Posterior vena cava (tissue), 2 donors: ENCODE data around the gene PLA2G1B. TPM values are rescaled to one million over a fixed set of nuclear protein-coding genes. Genes with fewer than 3 reads are reported as not detected.
"Not testable (repeated sequence)": the region's sequence is repeated elsewhere in the genome, so short reads cannot be mapped to it uniquely, and the experiment has no call there.

Source experiments
- DNase-seq: peaks from one replicate; pipeline ENCODE4 v3.0.0-alpha.2; 2020; ENCODE audit warnings: low spot score
- intact Hi-C, 2 donors: fragments of 100-400 bp; cut with DNase I; formaldehyde crosslinking; loops; one replicate each; pipeline versions ENCODE4 v1.14.1 to v1.14.2; 2022 to 2023
- total RNA-seq, 2 donors: library from RNA; stranded (reverse); fragmentation: NEBNext Ultra II Directional; extraction: Animal tissue kit (Norgen Biotek cat#: 25700); gene quantifications; one replicate each; pipeline ENCODE4 v1.2.1, GENCODE V29; 2021
- donor health status: DM: yes; HTN: yes; CAD: no.
- donor health status: DM: yes; HTN: yes; CAD: no.

The PLA2G1B gene
- total RNA-seq, 2 donors from 2014 or later, result 2.0 TPM; not detected in 1

- DNase-seq, intact Hi-C loops: not testable (repeated sequence)
These were observed 7.9 kb upstream of the PLA2G1B start for GRCh38 chr12:120335447-120335846.

DNA sequence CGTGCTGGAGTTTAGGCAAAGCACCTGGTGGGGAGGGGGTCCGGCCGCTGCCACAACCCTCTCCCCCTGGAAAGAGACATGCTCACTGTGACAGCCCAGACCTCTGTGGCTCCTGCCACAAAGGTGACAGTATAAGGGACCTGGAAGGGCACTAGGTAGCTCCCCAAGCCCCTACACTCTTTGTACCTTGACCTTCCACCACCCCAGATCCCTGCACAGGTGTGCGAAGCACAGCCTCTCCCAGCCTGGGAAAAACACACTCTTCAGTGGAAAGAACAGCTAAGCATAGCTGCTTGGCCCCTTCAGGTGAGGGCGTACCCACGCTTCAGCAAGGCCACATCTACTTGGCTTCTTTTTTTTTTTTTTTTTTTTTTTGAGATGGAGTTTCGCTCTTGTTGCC, 4.9 kb upstream of the PLA2G1B start:
- no peak for DNase-seq
- intact Hi-C loops, result no loop called here

DNA sequence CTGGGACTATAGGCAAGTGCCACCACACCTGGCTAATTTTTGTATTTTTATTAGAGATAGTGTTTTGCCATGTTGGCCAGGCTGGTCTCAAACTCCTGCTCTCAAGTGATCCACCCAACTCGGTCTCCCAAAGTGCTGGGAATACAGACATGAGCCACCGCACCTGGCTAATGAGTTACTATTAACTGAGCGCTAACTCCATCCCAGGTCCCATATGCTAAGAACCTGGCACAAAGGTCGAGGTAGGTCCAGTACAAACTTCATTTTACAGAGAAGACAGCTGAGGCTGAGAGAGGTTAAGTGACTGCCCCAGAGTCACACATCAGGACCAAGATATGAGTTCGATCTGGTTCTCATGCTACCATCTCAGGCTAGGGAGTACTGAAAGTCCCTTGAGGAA, 4.5 kb upstream of the PLA2G1B start:
- intact Hi-C loops, result no loop called here
- no peak for DNase-seq

DNA sequence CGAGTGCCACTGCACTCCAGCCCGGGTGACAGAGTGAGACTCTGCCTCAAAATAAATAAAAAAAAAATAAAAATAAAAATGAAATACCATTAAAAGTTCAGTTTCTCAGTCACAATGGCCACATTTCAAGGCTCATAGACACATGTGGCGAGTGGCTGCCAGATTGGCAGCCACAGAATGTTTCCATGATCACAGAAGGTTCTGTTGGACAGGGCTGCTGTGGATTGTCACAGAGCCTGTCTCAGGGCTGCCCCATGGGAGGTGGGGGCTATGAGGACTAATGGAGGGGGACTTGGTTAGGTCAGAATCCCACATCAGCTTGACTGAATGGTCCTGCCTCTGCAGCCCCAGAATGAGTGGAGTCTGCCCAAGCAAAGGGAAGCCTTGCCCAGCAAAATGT, 3.8 kb upstream of the PLA2G1B start:
- intact Hi-C loops, result no loop called here

DNA sequence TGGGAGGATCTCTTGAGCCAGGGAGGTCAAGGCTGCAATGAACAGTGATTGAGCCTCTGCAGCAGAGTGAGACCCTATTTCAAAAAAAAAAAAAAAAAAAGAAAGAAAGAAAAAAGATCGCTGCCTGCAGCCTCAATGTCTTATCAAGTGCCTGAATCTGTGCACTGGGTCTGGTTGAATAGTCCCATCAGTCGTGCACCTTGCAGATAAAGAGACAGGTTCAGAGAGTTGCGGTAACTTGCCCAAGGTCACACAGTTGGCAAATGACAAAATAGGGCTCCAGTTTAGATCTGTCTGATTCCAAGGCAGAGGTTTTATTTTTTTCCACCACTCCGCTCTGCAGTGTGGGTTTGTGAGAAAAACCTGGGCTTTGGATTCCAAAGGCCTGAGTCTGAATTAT, 649 bp upstream of the PLA2G1B start:
- DNase-seq, result no peak
- intact Hi-C loops, result no loop called here

More for the DNA sequence above, 3.8 kb upstream of the PLA2G1B start:
- DNase-seq, result no peak

DNA sequence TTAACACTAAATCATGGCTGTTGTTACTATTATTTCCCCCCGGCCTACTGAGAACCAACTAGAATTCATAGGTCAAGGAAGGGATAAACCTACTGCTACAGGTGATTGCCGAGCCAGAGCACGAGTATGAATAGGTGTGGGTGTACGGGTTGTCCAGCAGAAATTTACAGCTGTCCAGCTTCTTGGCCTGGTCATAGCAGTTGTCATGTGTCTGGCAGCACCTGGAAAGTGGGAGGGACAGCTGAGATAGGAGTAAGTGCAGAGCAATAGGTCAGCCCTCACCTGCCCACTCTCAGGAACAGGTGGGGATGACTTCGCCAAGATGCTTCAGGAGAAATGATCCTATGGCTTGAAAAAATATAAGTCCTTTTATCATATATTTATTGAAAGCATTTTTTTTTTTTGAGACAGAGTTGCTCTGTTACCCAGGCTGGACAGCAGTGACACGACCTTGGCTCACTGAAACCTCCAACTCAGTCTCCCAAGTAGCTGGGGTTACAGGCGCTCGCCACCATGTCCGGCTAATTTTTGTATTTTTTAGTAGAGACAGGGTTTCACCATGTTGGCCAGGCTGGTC, 2.6 kb downstream of the PLA2G1B start:
- intact Hi-C loops, result no loop called here
- DNase-seq, result no peak

GRCh38 chr12:120323772-120324171, 3.8 kb downstream of the PLA2G1B start:
- DNase-seq, result no peak
- intact Hi-C loops, result no loop called here

DNA sequence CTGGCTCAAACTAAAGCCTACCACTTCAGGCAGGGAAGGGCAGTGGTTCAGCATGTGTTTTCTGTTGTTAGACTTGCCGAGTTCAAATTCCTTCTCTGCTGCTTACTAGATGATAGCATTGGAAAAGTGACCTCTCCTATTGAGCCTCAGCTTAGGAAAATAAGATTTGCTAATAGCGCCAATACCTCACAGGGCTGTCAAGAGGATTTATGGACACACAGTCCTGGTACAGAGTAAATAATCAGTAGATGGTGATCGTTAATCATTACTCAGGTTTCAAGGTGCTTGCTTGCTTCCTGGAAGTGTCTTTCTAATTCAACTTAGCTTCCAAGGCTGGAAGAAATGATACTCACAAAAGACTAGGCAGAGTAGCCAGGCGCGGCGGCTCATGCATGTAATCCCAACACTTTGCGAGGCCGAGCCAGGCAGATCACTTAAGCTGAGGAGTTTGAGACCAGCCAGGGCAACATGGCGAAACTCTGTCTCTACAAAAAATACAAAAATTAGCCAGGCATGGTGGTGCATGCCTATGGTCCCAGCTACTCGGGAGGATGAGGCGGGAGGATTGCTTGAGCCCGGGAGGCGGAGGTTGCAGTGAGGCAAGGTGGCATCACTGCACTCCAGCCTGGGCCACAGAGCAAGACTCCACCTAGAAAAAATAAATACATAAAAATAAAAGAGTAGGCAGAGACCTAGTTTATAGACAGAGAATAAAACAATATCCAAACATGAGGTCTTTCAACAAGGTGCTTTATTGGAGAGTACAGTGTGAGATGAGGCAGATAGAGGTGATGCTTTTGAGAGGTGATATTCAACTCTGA, 6.0 kb downstream of the PLA2G1B start:
- intact Hi-C loops, result no loop called here

GRCh38 chr12:120317224-120318105, 10.1 kb downstream of the PLA2G1B start:
- peak; percentile 100 for DNase-seq
- intact Hi-C loops, result no loop called here

More for the DNA sequence above, 6.0 kb downstream of the PLA2G1B start:
- no peak for DNase-seq

DNA sequence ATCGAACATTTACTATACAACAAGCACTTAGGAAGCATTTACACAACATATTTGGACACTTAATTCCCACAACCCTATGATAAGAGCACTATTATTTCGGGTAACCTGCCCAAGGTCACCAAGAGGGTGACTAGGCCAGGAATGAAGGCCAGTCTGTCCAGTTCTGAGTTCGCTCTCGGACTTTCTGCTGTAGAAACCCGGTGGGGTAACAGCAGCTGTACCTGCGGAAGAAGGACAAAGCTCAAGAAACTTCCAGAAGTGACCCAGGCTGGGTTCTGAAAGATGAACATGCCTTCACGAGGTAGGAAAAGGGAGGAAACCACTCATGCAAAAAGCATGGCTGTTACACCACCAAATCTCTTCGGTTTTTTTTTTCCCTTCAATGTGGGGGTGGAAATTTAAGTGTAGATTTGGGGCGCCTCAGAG, 10.8 kb downstream of the PLA2G1B start:
- no peak for DNase-seq
- intact Hi-C loops, result no loop called here

GRCh38 chr12:120314220-120314619, 13.4 kb downstream of the PLA2G1B start:
- DNase-seq, result no peak
- intact Hi-C loops, result no loop called here

DNA sequence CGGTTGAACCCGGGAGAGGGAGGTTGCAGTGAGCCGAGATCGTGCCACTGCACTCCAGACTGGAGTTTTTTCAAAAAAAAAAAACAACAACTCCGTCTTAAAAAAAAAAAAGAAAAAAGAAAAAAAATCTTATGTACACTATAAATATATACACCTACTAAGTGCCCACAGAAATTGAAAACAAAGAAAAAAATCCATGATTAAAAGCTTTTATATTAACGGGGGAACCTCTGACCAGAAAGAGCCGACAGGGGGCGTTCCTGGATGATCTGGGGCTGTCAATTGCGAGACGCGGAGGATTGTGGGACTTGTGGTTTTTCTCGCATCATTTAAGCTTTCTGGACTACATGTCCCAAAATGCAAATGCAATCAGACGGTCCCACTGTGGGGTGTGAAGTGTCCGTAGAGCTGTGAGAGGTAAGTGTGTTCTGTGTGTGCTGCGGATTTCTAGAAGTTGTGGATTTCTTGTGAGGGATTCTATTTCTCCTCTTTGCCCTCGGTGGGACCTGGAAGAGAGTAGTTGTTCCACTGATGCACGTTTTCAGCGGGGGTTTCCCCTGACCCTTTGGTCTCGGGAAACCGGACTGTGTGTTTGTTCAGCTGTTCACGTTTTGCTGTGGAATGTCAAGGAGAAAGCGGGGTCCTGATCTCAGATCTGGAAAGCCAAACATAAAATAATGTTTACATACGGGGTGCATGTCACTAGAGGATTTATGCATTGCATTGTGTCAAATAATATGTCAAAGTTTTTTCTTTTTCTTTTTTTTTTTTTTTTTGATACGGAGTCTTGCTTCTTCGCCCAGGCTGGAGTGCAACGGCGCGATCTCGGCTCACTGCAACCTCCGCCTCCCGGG, 25.4 kb downstream of the PLA2G1B start, which contains the start of gene SIRT4:
Gene SIRT4, plus strand, starts transcription at position 360 of the 854 bp plus-strand sequence. CDS start 1,241 bp downstream, outside the sequence.
- peak; percentile 95 for DNase-seq
- intact Hi-C loops, result no loop called here

DNA sequence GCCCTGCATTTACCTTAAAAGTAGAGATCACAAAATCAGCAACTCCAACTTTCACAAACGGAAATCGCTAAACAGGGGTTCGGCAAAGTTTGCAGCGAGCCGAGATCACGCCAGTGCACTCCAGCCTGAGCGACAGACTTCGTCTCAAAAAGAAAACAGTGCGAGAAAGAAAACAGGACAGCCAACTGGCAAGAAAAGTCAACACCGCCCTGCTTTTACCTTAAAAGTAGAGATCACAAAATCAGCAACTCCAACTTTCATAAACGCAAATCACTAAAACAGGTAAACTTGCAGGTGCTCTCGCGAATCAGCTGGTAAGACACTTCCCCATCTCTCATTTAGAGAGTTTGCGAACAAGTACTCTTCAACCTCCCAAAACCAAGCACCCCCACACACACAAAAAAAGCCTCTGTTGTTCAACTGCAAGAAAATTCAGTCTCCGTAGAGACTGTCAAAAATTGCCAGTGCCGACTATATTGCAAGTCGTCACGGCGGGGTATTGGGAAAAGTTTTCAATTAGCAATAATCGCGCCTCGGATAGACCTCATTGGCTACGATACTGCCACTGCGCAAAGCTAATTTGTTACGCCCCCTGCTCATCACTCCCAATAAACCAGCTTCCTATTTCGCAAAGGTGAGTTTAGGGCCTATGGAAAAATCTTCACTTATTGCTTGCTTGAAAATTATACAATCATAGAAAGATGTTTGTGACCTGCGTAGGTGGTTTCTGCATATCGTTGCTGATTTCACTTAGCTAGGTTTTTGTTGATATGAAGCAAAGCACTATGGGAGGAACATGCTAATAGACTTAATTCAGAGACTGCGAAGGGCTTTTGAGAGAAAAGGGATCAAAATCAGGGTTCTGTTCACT, 34.7 kb downstream of the PLA2G1B start, which contains the start of gene RNU4-1:
Gene RNU4-1, minus strand, starts transcription at position 577 of the 871 bp plus-strand sequence.
- intact Hi-C loops, result no loop called here
- no peak for DNase-seq

DNA sequence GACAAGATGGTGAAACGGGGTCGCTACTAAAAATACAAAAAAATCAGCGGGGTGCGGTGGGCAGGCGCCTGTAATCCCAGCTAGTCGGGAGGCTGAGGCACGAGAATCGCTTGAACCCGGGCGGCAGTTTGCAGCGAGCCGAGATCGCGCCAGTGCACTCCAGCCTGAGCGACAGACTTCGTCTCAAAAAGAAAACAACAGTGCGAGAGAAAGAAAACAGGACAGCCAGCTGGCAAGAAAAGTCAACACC, 35.2 kb downstream of the PLA2G1B start:
- no peak for DNase-seq
- intact Hi-C loops, result no loop called here

DNA sequence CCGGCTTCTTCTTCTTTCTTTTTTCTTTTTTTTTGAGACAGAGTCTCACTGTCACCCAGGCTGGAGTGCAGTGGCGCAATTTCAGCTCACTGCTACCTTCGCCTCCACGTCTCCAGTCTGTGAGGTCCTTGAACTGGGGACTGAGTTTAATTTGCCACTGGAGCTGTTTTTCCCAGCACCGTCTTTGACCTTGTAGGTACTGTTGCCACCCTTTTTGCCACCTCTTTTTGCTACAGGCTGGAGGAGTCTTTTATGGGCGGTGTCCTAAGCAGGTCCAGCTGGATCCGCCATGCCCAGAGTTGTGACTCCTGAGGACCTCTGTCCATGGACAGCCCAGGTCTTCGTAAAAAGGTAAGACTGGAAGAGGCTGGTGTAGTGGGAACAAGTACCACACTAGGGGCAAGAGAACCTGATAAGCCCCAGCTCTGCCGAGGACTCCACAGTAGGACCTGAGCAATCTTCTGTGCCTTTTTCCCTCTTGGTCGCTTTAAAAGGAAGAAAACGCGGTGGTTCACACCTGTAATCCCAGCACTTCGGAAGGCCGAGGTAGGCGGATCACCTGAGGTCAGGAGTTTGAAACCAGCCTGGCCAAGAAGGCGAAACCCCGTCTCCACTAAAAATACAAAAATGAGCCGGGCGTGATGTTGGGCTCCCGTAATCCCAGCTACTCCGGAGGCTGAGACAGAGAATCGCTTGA, 36.8 kb downstream of the PLA2G1B start:
- intact Hi-C loops, result no loop called here
- no peak for DNase-seq

GRCh38 chr12:120287491-120287890, 40.1 kb downstream of the PLA2G1B start:
- intact Hi-C loops, result loop anchor here in 1 of 2 donors (2.0 kb wide), 1 partner anchor 65 kb away; no protein-coding TSS in a partner anchor
- DNase-seq, result no peak

- DNase-seq, result no peak
- intact Hi-C loops, result loop anchor here in 1 of 2 donors (2.0 kb wide), 1 partner anchor 64 kb away; no protein-coding TSS in a partner anchor
These were observed 40.6 kb downstream of the PLA2G1B start for GRCh38 chr12:120286768-120287490.
